GM10266 (cell line): ENCODE measurements around the gene CR1.

Experiments
- DNase-seq: peaks from one replicate; pipeline ENCODE4 v3.0.0; 2012; ENCODE audit errors: extremely low spot score
- CTCF ChIP-seq: IDR thresholded peaks from 2 replicates; pipeline ENCODE4 v1.5.1; 2012; ENCODE audit warnings: mild to moderate bottlenecking, low read depth; ENCODE audit not compliant: control insufficient read depth, insufficient read depth; ENCODE audit errors: missing control alignments

Gene CR1

GRCh38 chr1:207691010-207691409 lies 195.1 kb downstream of the CR1 start:
- TF ChIP-seq CTCF: no peak
- no peak for DNase-seq
